ENCODE results near the gene DRC1.

DNA sequence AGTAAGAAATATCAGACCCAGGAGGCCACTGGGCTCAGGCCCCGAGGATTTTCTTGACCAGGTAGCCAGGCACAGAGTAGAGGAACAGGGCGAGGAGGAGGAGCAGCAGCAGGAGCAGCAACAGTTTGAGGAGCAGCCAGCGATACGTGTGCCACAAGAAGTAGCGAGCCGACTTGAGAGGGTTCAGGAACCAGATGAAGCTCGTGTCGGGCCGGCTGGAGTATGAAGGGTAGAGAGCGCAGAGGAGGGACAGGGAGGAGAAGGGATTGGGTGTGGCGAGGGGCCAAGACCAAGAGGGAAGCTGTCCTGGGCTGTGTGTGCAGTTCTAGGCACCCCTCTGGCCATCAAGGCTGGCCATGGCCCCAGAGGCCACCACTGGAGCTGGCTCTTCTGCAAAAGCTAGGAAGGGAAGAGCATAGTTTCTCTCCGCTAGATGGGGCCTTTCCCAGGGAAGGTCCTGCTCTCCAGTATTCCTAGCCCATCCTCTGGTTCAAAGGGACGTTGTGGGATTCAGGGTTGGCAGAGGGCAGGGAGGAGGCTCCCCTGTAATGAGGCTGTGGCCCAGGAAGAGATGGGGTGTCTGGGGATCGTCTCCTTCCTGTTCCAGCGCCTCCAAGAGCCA lies 58.4 kb downstream of the DRC1 start:
- no peak for TF ChIP-seq EZH2 (IDR thresholded peaks at IDR 0.05; ENCODE audit: borderline replicate concordance, low read depth, low read length, poor library complexity, severe bottlenecking)
- TF ChIP-seq, protein P1, sequence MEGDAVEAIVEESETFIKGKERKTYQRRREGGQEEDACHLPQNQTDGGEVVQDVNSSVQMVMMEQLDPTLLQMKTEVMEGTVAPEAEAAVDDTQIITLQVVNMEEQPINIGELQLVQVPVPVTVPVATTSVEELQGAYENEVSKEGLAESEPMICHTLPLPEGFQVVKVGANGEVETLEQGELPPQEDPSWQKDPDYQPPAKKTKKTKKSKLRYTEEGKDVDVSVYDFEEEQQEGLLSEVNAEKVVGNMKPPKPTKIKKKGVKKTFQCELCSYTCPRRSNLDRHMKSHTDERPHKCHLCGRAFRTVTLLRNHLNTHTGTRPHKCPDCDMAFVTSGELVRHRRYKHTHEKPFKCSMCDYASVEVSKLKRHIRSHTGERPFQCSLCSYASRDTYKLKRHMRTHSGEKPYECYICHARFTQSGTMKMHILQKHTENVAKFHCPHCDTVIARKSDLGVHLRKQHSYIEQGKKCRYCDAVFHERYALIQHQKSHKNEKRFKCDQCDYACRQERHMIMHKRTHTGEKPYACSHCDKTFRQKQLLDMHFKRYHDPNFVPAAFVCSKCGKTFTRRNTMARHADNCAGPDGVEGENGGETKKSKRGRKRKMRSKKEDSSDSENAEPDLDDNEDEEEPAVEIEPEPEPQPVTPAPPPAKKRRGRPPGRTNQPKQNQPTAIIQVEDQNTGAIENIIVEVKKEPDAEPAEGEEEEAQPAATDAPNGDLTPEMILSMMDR (conservative IDR thresholded peaks at IDR 0.05; ENCODE audit: low read depth, low read length) = no peak

Measured in A673 (cell line).